Suprapubic skin (tissue), 4 donors: ENCODE results near the gene CERS1. TPM values are rescaled to one million over a fixed set of nuclear protein-coding genes. Genes with fewer than 3 reads are reported as not detected.

Source experiments
- DNase-seq, 2 donors: peaks; one replicate each; pipeline ENCODE4 v3.0.0-alpha.2; 2019; ENCODE audit warnings: low spot score in 2 of 2
- H3K27ac ChIP-seq: fragments of 200-600 bp; sonication (generic); one replicate; pipeline ENCODE4 v1.5.1; 2019
- H3K27me3 ChIP-seq: fragments of 200-600 bp; sonication (generic); one replicate; pipeline ENCODE4 v1.5.1; 2019
- H3K36me3 ChIP-seq: fragments of 200-600 bp; sonication (generic); one replicate; pipeline ENCODE4 v1.5.1; 2019
- H3K4me1 ChIP-seq: fragments of 200-600 bp; sonication (generic); one replicate; pipeline ENCODE4 v1.5.1; 2019
- H3K4me3 ChIP-seq: fragments of 200-600 bp; sonication (generic); one replicate; pipeline ENCODE4 v1.5.1; 2019; ENCODE audit warnings: mild to moderate bottlenecking
- H3K9me3 ChIP-seq: fragments of 200-600 bp; sonication (generic); one replicate; pipeline ENCODE4 v1.5.1; 2019
- CTCF ChIP-seq, 2 donors: fragments of 200-600 bp in 1 of 2; fragments of 450-650 bp in 1 of 2; sonication (generic) in 1 of 2; IDR thresholded peaks; one replicate each; pipeline ENCODE4 v1.5.1; 2016 to 2019; ENCODE audit warnings: antibody characterized with exemption in 2 of 2, mild to moderate bottlenecking in 1 of 2, moderate library complexity in 1 of 2
- EP300 ChIP-seq: sonication (generic); formaldehyde crosslinking; IDR thresholded peaks from one replicate; pipeline ENCODE4 v1.6.1; 2017; ENCODE audit warnings: antibody characterized with exemption
- POLR2A ChIP-seq, 2 donors: fragments of 450-650 bp; IDR thresholded peaks; one replicate each; pipeline ENCODE4 v1.6.1; 2017; ENCODE audit warnings: antibody characterized with exemption in 2 of 2, mild to moderate bottlenecking in 2 of 2, moderate library complexity in 2 of 2
- POLR2AphosphoS5 ChIP-seq, 3 donors: sonication (generic); formaldehyde crosslinking; IDR thresholded peaks; one replicate each; pipeline ENCODE4 v1.6.1; 2017; ENCODE audit warnings: antibody characterized with exemption in 3 of 3
- WGBS: methylation state at CpG from one replicate; pipeline ENCODE4 v1.1.5; 2018; 5-methylcytosine and 5-hydroxymethylcytosine counted together
- total RNA-seq, 4 donors: library from RNA; depleted of rRNA; stranded (reverse); fragments of >200 nt; gene quantifications; one replicate each; pipeline ENCODE4 v1.1.0, GENCODE V29; 2016

The CERS1 gene
- total RNA-seq, 4 donors from 2014 or later, result 0.68 TPM; not detected in 3

GRCh38 chr19:18932216-18932841 is 36.4 kb upstream of the CERS1 start:
- H3K27ac ChIP-seq, result no peak overlapping the region
- H3K27me3 ChIP-seq, result no peaks in the 10 kb centered on the region
- H3K4me3 ChIP-seq, result peak overlapping the region; percentile 9
- no peaks in the 10 kb centered on the region for H3K9me3 ChIP-seq
- H3K36me3 ChIP-seq, result peaks cover 57% of the 10 kb centered on the region
- peaks cover 10% of the 10 kb centered on the region for H3K4me1 ChIP-seq
- peak; percentile 88 to 91 for DNase-seq
- 38% methylated on average over 31 of the region's 37 CpGs for WGBS
- TF ChIP-seq POLR2AphosphoS5 (IDR thresholded peaks at IDR 0.05) (no peak), POLR2A (IDR thresholded peaks at IDR 0.05) (no peak), CTCF (IDR thresholded peaks at IDR 0.05) (no peak), EP300 (no peak)

GRCh38 chr19:18931316-18932162 is 35.6 kb upstream of the CERS1 start:
- H3K36me3 ChIP-seq, result peaks cover 64% of the 10 kb centered on the region
- no peak overlapping the region for H3K27ac ChIP-seq
- WGBS, result 81% methylated on average over 8 of the region's 34 CpGs
- H3K9me3 ChIP-seq, result no peaks in the 10 kb centered on the region
- no peak for TF ChIP-seq POLR2A (IDR thresholded peaks at IDR 0.05)
- no peak for TF ChIP-seq EP300
- TF ChIP-seq CTCF (IDR thresholded peaks at IDR 0.05), result no peak
- TF ChIP-seq POLR2AphosphoS5 (IDR thresholded peaks at IDR 0.05), result no peak
- DNase-seq, result no peak
- H3K4me3 ChIP-seq, result no peak overlapping the region
- peaks cover 10% of the 10 kb centered on the region for H3K4me1 ChIP-seq
- no peaks in the 10 kb centered on the region for H3K27me3 ChIP-seq

- Histone ChIP-seq H3K4me3 (no peak overlapping the region), H3K36me3 (peaks cover 77% of the 10 kb centered on the region), H3K27ac (no peak overlapping the region), H3K4me1 (peaks cover 10% of the 10 kb centered on the region), H3K27me3 (no peaks in the 10 kb centered on the region), H3K9me3 (no peaks in the 10 kb centered on the region)
- no peak for DNase-seq
- 90% methylated on average over 17 of the region's 25 CpGs for WGBS
- TF ChIP-seq POLR2A (IDR thresholded peaks at IDR 0.05), result no peak
- no peak for TF ChIP-seq CTCF (IDR thresholded peaks at IDR 0.05)
- no peak for TF ChIP-seq POLR2AphosphoS5 (IDR thresholded peaks at IDR 0.05)
- TF ChIP-seq EP300, result no peak
Observed at GRCh38 chr19:18929311-18929710, 33.4 kb upstream of the CERS1 start.

GRCh38 chr19:18928018-18928805 is 32.3 kb upstream of the CERS1 start:
- no peaks in the 10 kb centered on the region for H3K27me3 ChIP-seq
- H3K4me3 ChIP-seq, result no peak overlapping the region
- H3K36me3 ChIP-seq, result peaks cover 83% of the 10 kb centered on the region
- no peak overlapping the region for H3K27ac ChIP-seq
- H3K9me3 ChIP-seq, result no peaks in the 10 kb centered on the region
- no peak for DNase-seq
- TF ChIP-seq EP300, result no peak
- H3K4me1 ChIP-seq, result peaks cover 10% of the 10 kb centered on the region
- 91% methylated on average over 11 of the region's 26 CpGs for WGBS

GRCh38 chr19:18924684-18925213 is 28.8 kb upstream of the CERS1 start:
- Histone ChIP-seq H3K27me3 (no peaks in the 10 kb centered on the region), H3K4me1 (peaks cover 18% of the 10 kb centered on the region), H3K27ac (no peak overlapping the region), H3K9me3 (no peaks in the 10 kb centered on the region), H3K4me3 (no peak overlapping the region), H3K36me3 (peaks cover 87% of the 10 kb centered on the region)
- no peak for TF ChIP-seq POLR2AphosphoS5 (IDR thresholded peaks at IDR 0.05)
- no peak for TF ChIP-seq POLR2A (IDR thresholded peaks at IDR 0.05)
- no peak for TF ChIP-seq EP300
- TF ChIP-seq CTCF (IDR thresholded peaks at IDR 0.05), result no peak
- peak; percentile 57 to 77 for DNase-seq
- WGBS, result 95% methylated on average over 15 of the region's 15 CpGs
